Thoracic aorta (tissue), 2 donors: ENCODE data around the gene WDFY2. TPM values are rescaled to one million over a fixed set of nuclear protein-coding genes. Genes with fewer than 3 reads are reported as not detected.

Experiments
- ATAC-seq: fragments of 150-250 bp; one replicate; pipeline ENCODE4 v1.8.0; 2017; ENCODE audit warnings: low read depth; ENCODE audit not compliant: insufficient number of reproducible peaks, low FRiP score
- DNase-seq: peaks from one replicate; pipeline ENCODE4 v3.0.0-alpha.2; 2020; ENCODE audit warnings: low spot score
- H3K27ac ChIP-seq, 2 donors: fragments of 200-600 bp; sonication (generic); 1 replicate in 1 of 2; 2 replicates in 1 of 2; pipeline ENCODE4 v1.5.1; 2016; ENCODE audit warnings: mild to moderate bottlenecking in 2 of 2, moderate library complexity in 2 of 2
- H3K27me3 ChIP-seq: fragments of 200-600 bp; sonication (generic); replicated peaks from 2 replicates; pipeline ENCODE4 v1.6.0; 2016; ENCODE audit warnings: mild to moderate bottlenecking; ENCODE audit not compliant: insufficient read depth
- H3K36me3 ChIP-seq: fragments of 200-600 bp; sonication (generic); one replicate; pipeline ENCODE4 v1.5.1; 2016
- H3K4me1 ChIP-seq, 2 donors: fragments of 200-600 bp; sonication (generic); 1 replicate in 1 of 2; 2 replicates in 1 of 2; pipeline versions ENCODE4 v1.5.1 to v1.6.0; 2016; ENCODE audit warnings: low read depth in 2 of 2, mild to moderate bottlenecking in 1 of 2; ENCODE audit not compliant: control insufficient read depth in 1 of 2
- H3K4me3 ChIP-seq: fragments of 200-600 bp; sonication (generic); 2 replicates; pipeline ENCODE4 v1.5.1; 2016; ENCODE audit warnings: mild to moderate bottlenecking
- H3K9me3 ChIP-seq: fragments of 200-600 bp; sonication (generic); 2 replicates; pipeline ENCODE4 v1.5.1; 2016
- total RNA-seq, 2 donors: library from RNA; depleted of rRNA; stranded (reverse); fragments of >200 nt; gene quantifications; one replicate each; pipeline versions ENCODE4 v1.1.0 to v1.2.3, GENCODE V29; 2016
- TF ChIP-seq, protein P1 (sequence below): fragments of 200-600 bp; sonication (generic); IDR thresholded peaks from one replicate; pipeline ENCODE4 v1.5.1; 2019; ENCODE audit warnings: antibody characterized with exemption

The WDFY2 gene
- total RNA-seq, 2 donors from 2014 or later: 14.6 to 19.3 TPM

DNA sequence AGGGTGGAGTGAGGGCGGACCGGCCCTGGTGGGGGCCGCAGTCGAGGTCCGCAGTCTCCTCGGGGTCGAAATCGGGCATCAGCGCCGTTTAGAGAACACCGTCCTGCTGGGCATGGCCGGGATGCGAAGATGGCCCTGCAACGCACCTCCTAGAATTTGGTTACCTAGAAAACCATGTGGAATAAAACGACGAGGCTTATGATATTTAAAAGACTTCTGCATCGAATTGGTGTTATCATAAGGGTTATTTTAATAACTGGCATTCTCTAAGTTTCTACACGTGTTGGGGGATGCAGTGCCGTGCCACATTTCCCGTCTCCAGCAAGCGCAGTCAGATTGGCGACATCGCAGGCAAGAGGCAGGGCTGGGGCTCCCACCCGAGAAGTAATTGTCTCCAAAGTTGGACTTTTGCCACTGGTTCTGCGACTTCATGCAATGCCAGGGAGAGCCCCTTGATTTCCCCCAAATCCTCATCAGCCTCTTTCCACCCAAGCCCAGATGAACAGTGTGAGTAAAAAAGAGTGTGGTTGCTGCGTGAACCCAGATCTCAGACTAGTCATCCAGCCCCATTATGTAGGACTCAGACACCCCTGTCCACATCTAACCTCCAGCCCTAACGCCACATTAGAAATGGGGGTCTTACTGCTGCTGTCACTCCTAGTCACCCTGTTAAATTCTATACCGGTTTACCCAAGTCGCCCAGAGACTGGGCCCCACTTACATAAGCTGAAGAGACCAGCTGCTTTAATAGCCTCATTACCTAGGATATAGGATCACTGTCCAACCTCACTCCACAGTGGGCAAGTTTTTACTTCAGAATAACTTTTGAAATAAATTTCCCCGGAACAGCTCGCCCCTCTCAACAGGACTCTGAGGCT lies 220.3 kb downstream of the WDFY2 start:
- peak overlapping the region; percentile 83 for H3K4me3 ChIP-seq
- H3K9me3 ChIP-seq: no peaks in the 10 kb centered on the region
- H3K27me3 ChIP-seq: no peaks in the 10 kb centered on the region
- ATAC-seq (peak; percentile 1), DNase-seq (no peak)
- H3K4me1 ChIP-seq: peaks cover 25 to 57% of the 10 kb centered on the region in 2 donors
- no peaks in the 10 kb centered on the region for H3K36me3 ChIP-seq
- TF ChIP-seq, protein P1, sequence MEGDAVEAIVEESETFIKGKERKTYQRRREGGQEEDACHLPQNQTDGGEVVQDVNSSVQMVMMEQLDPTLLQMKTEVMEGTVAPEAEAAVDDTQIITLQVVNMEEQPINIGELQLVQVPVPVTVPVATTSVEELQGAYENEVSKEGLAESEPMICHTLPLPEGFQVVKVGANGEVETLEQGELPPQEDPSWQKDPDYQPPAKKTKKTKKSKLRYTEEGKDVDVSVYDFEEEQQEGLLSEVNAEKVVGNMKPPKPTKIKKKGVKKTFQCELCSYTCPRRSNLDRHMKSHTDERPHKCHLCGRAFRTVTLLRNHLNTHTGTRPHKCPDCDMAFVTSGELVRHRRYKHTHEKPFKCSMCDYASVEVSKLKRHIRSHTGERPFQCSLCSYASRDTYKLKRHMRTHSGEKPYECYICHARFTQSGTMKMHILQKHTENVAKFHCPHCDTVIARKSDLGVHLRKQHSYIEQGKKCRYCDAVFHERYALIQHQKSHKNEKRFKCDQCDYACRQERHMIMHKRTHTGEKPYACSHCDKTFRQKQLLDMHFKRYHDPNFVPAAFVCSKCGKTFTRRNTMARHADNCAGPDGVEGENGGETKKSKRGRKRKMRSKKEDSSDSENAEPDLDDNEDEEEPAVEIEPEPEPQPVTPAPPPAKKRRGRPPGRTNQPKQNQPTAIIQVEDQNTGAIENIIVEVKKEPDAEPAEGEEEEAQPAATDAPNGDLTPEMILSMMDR: no peak
- peak overlapping the region; percentile 97 for H3K27ac ChIP-seq

GRCh38 chr13:51805313-51805712 lies 221.1 kb downstream of the WDFY2 start:
- H3K4me3 ChIP-seq: peak overlapping the region; percentile 83
- ATAC-seq: no peak

GRCh38 chr13:51805925-51806324 lies 221.7 kb downstream of the WDFY2 start:
- ATAC-seq (no peak), DNase-seq (no peak)
- Histone ChIP-seq H3K36me3 (no peaks in the 10 kb centered on the region), H3K27ac (peak overlapping the region in 1 of 2 donors; percentile 97), H3K4me1 (peaks cover 22 to 46% of the 10 kb centered on the region in 2 donors), H3K9me3 (no peaks in the 10 kb centered on the region), H3K27me3 (no peaks in the 10 kb centered on the region), H3K4me3 (no peak overlapping the region)
- TF ChIP-seq, protein P1: no peak

More at GRCh38 chr13:51805313-51805712, 221.1 kb downstream of the WDFY2 start:
- H3K9me3 ChIP-seq: no peaks in the 10 kb centered on the region
- no peaks in the 10 kb centered on the region for H3K36me3 ChIP-seq
- H3K27ac ChIP-seq: peak overlapping the region; percentile 97
- peaks cover 25 to 53% of the 10 kb centered on the region in 2 donors for H3K4me1 ChIP-seq
- no peaks in the 10 kb centered on the region for H3K27me3 ChIP-seq
- no peak for DNase-seq
- TF ChIP-seq, protein P1: no peak

GRCh38 chr13:51806566-51806965 lies 222.3 kb downstream of the WDFY2 start:
- TF ChIP-seq, protein P1: no peak
- no peak for ATAC-seq

DNA sequence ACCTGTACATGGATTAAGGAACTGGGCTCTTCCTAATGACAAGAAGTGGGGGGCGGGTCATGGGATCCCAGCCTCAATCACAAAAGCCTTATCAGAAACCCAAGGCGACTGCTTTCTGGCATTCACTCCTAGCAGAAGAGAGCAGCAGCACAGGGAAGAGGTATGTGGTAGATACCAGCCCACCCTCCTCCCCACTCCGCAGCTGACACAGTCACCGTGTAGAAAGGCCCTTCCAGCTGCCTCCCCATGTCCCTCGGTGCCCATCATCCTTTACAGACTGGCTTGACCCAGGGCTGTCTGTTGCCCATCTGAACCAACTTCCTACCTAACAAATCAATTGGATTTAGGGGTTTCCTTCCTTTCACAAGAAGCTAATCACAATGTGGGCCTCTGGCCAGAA lies 222.8 kb downstream of the WDFY2 start:
- TF ChIP-seq, protein P1: no peak
- Histone ChIP-seq H3K27ac (no peak overlapping the region), H3K36me3 (no peaks in the 10 kb centered on the region), H3K27me3 (no peaks in the 10 kb centered on the region), H3K4me1 (peaks cover 14 to 35% of the 10 kb centered on the region in 2 donors), H3K9me3 (no peaks in the 10 kb centered on the region), H3K4me3 (no peak overlapping the region)
- ATAC-seq: no peak
- no peak for DNase-seq

More at GRCh38 chr13:51806566-51806965, 222.3 kb downstream of the WDFY2 start:
- DNase-seq: no peak
- Histone ChIP-seq H3K4me3 (no peak overlapping the region), H3K27ac (no peak overlapping the region), H3K4me1 (peaks cover 16 to 40% of the 10 kb centered on the region in 2 donors), H3K36me3 (no peaks in the 10 kb centered on the region), H3K27me3 (no peaks in the 10 kb centered on the region), H3K9me3 (no peaks in the 10 kb centered on the region)
